GM12864 (cell line): ENCODE data around the gene NIPSNAP3A.
A peak's percentile ranks its signal among the peaks of the same experiment; 100 is the strongest.

Experiments
- DNase-seq: peaks from one replicate; pipeline ENCODE4 v3.0.0-alpha.2; 2011; ENCODE audit warnings: low read depth
- H3K4me3 ChIP-seq: 2 replicates; pipeline ENCODE4 v1.5.1; 2011; ENCODE audit warnings: mild to moderate bottlenecking, low read depth, low read length, control low read depth
- CTCF ChIP-seq: IDR thresholded peaks from 2 replicates; pipeline ENCODE4 v1.5.1; 2011; ENCODE audit warnings: low read depth, mild to moderate bottlenecking, moderate library complexity, low read length, control low read depth, inconsistent platforms; ENCODE audit errors: missing control alignments

NIPSNAP3A gene

GRCh38 chr9:104743376-104743985 lies 4.0 kb upstream of the NIPSNAP3A start:
- H3K4me3 ChIP-seq: no peak overlapping the region
- peak; percentile 49 for DNase-seq
- peak; percentile 55 for TF ChIP-seq CTCF

GRCh38 chr9:104745852-104746251 lies 1.6 kb upstream of the NIPSNAP3A start:
- no peak for TF ChIP-seq CTCF
- no peak for DNase-seq
- H3K4me3 ChIP-seq: no peak overlapping the region

GRCh38 chr9:104746285-104746684 lies 1.2 kb upstream of the NIPSNAP3A start:
- H3K4me3 ChIP-seq: no peak overlapping the region
- no peak for DNase-seq
- TF ChIP-seq CTCF: no peak

GRCh38 chr9:104746798-104747197 lies 685 bp upstream of the NIPSNAP3A start:
- H3K4me3 ChIP-seq: peak overlapping the region; percentile 73
- TF ChIP-seq CTCF: no peak
- no peak for DNase-seq

- DNase-seq: no peak
- no peak for TF ChIP-seq CTCF
- peak overlapping the region; percentile 73 for H3K4me3 ChIP-seq
These were observed 278 bp upstream of the NIPSNAP3A start for GRCh38 chr9:104747245-104747564.

- peak overlapping the region; percentile 73 for H3K4me3 ChIP-seq
- TF ChIP-seq CTCF: no peak
- no peak for DNase-seq
These were observed 1.0 kb downstream of the NIPSNAP3A start for GRCh38 chr9:104748359-104749031.
